GM19328 (cell line): ENCODE measurements around the gene POU2F3.

Experiments
- ATAC-seq: cut with Tn5 transposase; IDR thresholded peaks from one replicate; pipeline ENCODE4 v1.9.1; 2021; ENCODE audit warnings: mild to moderate bottlenecking, moderate library complexity; ENCODE audit not compliant: unreplicated experiment

POU2F3 gene

DNA sequence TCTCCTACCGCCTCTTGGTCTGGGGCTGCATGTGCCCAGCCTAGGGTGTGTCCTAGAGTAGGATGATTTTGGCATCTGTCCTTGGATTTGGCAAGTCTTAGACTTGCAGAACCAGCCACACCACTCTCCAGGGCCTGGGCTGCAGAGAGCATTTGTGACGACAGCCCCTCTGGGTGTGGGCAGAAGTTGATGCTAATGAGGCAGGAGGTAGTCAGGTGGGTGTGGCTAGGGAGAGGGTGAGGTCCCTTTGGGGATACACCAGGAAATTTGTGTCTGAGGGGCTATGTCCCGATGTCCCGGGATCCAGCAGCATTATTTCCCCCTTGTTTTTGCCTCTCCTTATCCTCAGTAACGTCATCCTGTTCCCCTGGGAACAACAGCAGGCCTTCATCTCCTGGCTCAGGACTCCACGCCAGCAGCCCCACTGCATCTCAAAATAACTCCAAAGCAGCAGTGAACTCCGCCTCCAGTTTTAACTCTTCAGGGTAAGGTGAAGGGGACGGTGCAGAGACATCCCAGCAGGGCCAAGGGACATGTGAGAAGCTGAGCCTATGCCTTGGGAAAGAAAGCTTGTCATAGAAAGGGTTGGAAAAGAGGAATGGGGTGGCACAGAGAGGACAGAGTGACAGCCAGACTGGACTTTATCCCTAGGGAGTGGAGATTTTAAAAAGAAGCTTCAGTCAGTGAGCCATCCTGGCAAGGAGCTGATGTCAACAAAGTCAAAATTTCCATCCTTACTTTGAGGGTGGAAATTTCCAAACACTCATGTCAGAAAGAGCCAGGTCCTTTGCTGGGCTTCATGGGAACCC lies 77.1 kb downstream of the POU2F3 start:
- ATAC-seq, result no peak

DNA sequence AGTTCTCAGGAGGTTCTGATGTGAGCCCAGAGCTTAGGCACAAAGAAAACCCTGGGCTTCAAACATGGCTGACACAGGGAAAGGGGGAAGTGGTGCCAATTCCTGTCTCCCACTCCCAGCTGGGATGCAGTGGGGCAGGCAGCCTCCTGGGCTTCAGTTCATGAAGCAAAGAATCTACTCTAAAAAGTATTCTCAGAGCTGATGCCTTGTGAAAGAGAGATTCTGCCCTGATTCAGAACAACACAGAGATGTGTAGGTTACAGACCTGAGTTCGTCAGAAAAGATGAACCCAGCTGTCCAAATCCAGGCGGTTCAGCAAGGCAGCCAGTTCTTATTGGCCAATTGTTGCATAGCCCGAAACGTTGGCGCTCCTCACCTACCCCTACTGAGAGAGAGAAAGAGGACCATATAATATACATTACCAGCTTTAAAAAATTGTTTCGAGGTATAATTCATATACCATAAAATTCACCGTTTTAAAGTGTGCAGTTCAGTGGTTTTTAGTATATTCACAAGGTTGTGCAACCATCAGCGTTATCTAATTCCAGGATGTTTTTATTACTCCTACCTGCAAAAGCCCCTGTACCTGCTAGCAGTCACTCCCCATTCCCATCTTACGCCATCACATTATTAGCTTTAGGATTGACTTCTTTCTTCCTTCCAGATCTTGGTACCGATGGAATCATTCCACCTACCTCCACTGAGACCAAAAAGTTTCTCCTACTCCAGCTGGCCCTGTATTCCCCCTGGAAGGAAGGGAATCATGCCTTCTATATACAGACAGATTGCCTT lies 77.9 kb downstream of the POU2F3 start:
- ATAC-seq, result no peak

DNA sequence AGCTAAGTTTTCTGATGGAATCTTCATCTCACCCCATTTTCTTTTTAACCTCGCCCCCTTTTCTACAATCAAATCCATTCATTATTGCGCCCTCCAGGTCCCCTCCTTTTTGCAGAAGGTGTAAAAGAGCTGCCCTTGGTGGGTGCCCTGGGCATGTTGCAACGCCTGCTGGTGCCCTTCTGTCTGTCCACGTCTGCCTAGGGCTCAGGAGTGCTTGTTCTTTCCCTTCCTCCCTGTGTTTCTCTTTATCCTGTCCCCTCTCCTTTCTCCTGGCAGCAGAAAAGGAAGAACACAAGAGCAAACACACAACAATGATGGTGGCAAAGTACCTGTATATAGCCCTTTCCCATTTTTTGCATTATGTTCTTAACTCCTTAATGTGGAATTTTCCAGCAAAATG lies 79.0 kb downstream of the POU2F3 start:
- no peak for ATAC-seq

DNA sequence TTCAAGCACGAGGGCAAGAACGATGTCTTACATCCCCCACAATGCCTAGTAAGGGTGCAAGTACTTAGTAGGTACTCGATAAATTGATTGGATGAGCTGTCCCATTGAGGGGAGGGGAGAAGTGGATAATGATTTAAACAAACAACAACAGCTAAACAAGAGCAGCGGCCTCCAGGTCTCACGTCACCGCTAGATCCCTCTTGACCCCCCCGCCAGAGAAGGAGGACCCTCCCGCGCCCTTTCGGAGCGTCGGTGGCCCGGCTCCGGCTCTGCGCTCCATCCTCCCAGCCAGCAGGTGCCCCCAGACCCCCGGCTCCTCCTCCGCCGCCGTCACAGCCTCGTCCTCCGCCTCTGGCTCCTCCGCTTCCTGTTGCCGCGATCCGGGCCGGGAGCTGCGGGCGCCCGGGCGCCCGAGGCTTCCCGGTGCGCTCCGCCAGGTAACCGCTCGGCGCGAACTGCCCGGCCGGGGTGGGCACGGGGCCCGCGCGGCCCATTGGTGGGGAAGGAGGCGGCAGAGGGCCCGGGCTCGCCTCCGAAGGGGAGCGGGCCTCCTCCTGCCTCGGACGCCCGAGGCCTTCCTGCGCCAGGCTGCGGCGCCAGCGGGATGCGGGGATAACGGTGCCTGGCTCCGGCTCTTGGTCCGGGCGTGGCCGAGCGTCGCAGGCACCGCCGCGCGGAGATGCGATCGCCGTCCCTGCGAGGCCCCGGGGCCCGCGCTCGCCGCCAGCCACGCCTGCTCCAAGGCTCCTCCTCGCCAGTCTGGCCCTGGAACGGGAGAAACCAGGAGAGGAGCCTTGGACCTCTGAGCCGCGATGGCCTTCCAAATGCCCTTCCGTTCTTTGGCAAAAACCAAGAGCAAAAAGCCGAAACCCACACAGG lies 85.2 kb downstream of the POU2F3 start, which contains the start of gene TLCD5:
TLCD5 (plus strand) TSS at position 368 of the 879 bp plus-strand sequence. CDS start 2,143 bp downstream, outside the sequence.
- ATAC-seq, result no peak

DNA sequence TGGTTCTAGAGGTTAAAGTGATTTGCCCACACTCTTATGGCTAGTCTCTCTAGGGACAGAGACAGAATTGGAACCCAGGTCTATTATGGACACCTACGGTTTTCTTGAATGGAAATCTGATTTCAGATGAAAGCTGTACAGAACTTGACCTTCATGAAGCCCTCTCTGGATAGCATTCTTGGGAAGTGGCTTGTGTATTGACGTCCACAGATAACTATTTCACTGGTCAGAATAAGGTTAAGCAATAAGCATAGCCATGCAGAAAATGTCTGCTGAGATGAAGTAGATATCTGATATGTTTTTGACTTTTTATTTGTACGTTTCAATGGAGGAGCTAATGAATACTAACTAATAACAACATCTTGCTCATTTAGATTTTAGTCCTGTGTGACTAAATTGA lies 86.3 kb downstream of the POU2F3 start:
- ATAC-seq, result no peak

DNA sequence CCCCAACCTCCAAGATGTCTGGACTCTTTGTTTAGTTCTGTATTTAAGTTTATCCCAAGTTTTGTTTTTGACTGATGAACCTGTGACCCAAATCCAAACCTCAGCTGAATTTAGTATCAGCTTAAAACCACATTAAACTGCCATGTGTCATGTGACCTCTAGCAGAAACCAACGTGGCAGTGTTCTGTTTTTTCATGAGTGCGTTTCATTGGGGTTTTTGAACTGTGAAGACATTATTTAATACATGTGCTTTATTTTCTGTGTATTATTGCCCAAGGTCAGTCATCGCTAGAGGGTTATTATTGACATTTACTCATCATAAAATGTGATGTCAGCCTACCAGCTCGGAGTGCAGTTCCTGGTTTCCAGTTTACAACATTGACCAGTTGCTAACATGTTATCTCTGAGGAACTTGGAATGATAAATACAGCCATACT lies 86.9 kb downstream of the POU2F3 start:
- no peak for ATAC-seq

DNA sequence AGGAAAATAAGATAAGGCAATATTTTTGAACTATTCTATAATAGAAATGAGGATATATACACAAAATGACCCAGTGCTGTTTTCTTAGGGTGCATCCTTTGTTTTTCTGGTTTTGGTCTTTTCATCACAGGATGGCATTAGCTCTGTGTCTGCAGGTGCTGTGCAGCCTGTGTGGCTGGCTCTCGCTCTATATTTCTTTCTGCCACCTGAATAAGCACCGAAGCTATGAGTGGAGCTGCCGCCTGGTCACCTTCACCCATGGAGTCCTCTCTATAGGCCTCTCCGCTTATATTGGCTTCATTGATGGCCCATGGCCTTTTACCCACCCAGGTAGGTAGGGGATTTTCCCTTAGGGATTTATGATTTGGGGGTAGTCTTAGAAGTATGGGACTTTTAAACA lies 87.4 kb downstream of the POU2F3 start:
- no peak for ATAC-seq

DNA sequence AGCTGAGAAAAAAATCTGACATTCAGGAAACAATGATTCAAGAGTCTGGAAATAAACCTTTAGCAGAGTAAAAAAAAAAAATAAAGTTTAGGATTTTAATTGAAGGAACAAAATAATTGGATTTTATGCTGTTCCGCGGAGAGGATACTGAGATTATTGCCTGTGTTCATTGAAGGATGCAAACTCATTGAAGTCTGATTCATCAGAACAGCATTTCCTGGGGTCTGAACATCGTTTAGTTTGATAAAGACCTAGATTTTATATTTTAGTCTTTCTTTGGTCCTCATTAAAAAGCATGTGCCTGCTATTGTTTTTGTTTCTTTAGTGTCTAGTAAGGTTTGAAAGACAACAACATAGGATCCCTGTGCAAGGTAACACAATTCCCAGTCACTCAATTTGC lies 89.6 kb downstream of the POU2F3 start:
- no peak for ATAC-seq

DNA sequence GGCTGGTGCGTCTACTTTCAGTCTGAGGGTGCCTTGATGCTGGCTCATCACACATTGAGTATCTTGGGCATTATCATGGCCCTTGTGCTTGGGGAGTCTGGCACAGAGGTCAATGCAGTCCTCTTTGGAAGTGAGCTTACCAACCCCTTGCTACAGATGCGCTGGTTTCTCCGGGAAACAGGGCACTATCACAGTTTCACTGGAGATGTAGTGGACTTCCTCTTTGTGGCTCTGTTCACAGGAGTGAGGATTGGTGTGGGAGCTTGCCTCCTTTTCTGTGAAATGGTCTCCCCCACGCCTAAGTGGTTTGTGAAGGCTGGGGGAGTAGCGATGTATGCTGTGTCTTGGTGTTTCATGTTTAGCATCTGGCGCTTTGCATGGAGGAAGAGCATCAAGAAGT lies 90.1 kb downstream of the POU2F3 start:
- ATAC-seq, result no peak

DNA sequence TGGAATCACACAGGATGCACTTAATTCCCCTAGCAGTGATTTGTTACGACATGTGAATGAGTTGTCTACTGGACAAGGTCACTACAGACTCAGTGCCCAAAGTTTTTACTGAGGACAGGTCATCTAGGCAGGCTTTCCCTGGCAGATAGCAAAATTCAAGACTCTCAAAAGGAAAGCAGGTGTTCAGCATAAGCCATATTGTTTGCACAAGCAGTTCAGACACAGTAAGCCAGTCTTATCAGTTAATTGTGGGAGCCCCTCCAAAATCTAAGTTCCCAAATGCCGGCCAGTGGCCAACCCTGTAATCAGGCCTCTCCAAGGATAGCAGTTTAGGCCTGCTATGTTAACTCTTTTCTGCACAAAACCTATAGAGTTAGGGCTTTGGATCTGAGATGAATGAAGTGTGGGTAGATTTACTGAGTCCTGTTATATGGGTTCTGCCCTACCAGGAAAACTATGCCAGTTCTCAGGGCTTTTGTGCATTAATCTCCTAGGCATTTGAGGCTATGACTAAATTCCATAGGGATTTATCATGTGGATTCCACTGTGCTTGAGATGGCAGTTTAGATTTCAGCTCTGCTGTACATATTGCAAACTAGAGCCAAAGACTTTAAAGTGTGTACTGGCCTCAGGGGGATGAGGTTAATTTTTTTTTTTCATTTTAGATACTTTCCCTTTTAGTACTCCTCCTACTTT lies 91.5 kb downstream of the POU2F3 start:
- no peak for ATAC-seq

DNA sequence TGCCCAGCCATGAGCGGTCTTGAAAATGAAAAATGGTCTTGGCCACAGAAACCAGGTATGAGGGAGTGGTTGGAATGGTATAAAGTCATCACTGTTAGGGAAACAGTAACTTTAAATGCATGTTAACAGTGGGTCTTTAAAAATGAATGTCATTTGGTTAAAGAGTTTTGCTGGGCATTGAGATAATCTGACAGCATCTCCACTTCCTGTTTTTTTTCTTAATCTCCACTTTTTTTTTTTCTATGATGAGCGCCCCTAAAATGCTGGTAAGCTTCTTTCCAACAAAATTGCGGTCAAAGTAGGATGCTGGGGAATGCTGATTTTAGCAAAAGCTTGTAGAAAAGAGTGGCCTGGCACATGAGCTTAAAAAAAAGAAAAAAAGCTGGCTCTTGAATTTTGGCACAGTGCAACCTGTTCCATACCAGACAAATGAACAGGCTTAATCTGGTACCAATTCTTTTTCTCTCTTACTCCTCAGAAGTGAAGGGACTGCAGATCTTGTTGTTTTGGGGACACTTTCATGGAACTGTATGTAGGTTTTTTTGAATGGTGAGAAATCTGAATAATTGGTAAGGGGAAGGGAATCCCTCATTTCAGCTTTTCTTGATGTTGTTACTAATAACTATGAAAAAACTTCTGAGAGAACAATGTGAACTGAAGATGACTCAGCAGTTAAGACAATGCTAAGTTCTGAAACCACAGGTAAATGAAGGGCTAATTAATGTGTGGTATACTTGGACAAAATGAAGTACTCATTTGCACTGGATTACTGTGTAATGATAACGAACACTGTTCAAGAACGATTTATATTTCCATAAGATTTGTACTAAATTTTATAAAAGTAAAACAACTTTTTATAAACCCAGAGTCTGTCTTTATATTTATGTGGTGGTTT lies 93.1 kb downstream of the POU2F3 start:
- ATAC-seq, result no peak

DNA sequence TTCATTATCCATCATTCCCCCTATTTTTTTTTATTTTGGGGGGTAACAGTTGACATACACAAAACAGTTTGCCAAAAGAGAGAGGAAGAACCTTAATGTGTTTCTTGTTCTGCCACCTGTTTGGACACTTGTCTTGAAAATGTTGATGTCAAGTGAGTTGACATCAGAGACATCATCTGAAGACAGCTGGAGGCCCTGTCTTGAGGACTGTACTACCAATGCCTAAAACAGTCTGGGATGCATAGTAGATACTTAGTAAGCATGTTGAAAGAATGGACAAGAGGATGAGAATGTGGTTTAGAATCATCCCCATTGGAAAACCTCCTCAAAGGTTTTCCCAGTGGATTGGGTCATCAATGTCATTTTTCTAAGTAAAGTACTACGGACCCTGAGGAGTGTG lies 93.9 kb downstream of the POU2F3 start:
- ATAC-seq, result no peak

DNA sequence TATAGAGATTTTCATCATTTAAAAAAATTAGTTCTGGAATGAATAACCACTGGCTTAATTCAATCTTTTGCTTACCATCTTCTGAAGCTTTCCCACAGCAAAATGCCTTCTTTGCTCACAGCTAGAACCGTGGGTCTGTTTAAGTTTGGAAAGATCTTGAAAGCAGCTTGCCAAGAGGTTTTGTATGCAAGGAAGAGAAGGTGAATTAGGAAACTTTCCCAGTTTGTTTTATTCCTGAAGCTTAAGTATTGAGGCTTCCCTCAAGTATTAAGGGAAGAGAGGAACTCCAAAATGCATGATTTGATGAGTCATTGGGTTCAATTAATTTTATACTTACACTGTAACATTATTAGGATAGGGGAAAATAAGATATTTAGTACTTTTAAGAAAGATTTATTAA lies 94.4 kb downstream of the POU2F3 start:
- no peak for ATAC-seq

DNA sequence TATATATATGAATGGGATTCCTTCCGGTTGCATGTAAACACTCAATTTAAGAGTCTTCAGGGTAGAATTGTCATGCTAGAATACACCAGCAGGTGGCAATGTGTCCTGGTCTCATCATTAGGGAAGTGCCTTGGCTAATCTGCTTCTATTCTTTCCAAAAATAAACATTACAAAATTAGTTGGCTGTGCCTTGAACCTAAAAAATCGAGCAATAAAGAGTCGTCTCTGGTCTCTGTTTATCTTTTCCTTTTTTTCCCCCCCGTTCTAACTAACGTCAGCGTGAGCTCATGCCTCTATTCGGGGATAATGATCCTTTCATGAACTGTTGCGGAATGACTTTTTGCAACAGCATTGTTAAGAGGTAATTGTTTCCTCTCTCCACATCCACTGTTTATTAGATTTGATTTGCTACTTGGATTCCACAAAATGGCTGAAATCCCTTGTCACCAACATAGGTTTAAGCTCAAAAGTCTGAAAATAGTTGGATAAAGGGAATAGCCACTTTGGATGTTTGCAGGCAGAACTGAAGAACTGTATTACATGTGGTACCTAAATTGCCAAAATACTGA lies 95.0 kb downstream of the POU2F3 start:
- ATAC-seq, result no peak

DNA sequence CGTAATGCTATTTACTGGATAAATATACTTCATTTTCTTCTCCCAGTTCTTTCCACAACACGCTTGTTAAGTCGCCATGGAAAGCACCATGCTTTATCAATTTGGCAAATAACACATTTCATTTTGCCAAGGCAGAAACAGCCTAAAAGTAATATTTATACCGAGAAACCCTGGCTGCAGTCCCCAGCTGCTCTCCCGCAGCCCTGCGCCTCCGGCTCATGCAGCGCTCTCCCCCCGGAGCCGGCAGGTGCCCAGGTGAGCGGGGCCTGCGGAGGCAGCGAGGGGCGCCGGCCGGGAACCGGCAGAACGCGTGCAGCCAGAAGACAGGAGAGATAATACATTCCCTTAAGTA lies 95.6 kb downstream of the POU2F3 start:
- peak; percentile 10 for ATAC-seq

DNA sequence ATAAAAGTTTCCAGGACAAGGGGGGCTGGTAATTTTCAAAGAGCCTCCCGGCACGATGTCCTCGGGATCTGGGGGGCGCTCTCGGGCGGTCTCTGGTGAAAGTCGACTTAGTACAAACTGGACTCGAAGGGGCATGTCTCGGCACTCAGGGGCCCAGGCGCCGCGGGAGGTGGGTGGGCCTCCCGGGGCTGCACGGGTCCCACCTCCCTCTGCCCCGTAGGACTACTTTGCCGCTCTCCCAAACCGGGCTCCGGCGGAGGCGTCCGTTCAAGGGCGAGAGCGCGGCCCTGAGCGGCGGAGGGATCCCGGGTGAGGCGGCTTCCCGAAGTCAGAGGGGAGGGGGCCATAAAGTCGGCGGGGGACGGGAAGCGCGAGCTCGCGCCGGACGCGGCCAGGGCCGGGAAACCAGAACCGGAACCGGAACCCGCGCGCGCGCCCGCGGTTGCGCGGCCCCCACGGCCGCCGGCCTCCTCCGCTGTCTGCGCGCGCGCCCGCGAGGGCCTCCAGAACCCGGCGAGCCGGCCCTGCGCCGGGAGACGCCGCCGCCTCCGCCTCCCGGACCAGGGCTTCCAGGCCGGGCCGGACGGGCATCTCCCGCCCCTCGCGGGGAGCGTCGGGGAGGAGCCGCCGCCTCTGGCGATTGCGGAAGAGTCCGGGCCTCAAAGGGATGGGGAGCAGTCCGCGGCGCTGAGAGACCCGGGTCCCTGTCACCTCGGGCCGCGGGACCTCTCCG lies 96.1 kb downstream of the POU2F3 start, which contains the start of gene ARHGEF12:
ARHGEF12 (plus strand) TSS at position 506 of the 733 bp plus-strand sequence. CDS start 831 bp downstream, outside the sequence.
- ATAC-seq, result peak; percentile 58

DNA sequence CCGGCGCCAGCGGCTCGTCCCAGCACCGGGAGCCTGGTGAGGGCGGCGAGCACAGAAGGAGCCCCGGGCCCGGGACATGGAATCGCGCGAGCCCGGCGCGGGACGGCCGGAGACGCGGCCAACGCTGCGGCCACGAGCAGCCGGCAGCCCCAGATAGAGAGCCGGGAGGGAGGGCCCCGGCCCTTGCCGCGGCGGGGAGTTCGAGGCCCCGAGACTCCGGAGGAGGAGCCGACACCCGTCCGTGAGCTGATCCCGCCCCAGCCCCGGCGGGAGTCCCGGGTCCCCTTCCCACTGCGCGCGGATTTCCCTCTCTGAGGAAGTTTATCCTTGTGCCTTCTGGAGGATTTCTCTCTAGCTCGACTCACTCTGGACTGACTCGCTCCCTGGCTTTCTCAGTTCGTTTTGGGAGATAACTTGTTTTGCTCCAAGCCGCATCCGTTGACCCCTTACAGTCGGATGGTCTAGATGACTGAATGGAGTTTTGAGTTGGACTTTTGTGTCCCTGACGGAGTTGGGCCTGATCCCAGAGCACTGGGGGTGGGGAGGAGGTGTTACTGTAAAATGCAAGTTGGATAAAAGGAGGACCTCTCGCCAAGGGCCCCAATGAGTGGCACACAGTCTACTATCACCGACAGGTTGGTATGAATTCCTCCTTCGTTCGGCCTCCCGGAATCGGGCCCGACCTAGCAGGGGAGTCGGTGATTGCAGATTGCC lies 96.9 kb downstream of the POU2F3 start:
- ATAC-seq, result peak; percentile 34
